HEK293 (cell line): Measurements from ENCODE around the gene NPDC1.
A peak's percentile ranks its signal among the peaks of the same experiment; 100 is the strongest.

ENCODE experiments used
- KLF1 ChIP-seq: fragments of 450-650 bp; formaldehyde crosslinking; IDR thresholded peaks from 2 replicates; pipeline ENCODE4 v1.5.1; 2016; ENCODE audit warnings: missing biosample characterization, missing genetic modification characterization
- KLF10 ChIP-seq: fragments of 450-650 bp; IDR thresholded peaks from 2 replicates; pipeline ENCODE4 v1.5.1; 2018; ENCODE audit warnings: missing biosample characterization, mild to moderate bottlenecking, missing genetic modification characterization
- ZFP37 ChIP-seq: fragments of 450-650 bp; formaldehyde crosslinking; IDR thresholded peaks from 2 replicates; pipeline ENCODE4 v1.5.1; 2016; ENCODE audit warnings: missing biosample characterization, missing genetic modification characterization
- ZNF2 ChIP-seq: fragments of 450-650 bp; formaldehyde crosslinking; IDR thresholded peaks from 2 replicates; pipeline ENCODE4 v1.5.1; 2016; ENCODE audit warnings: missing biosample characterization, missing genetic modification characterization
- ZNF341 ChIP-seq: fragments of 450-650 bp; formaldehyde crosslinking; IDR thresholded peaks from 2 replicates; pipeline ENCODE4; 2016; ENCODE audit warnings: low read depth, missing biosample characterization, missing genetic modification characterization
- ZNF555 ChIP-seq: fragments of 450-650 bp; formaldehyde crosslinking; conservative IDR thresholded peaks from 2 replicates; pipeline ENCODE4 v1.5.1; 2017; ENCODE audit warnings: missing biosample characterization, mild to moderate bottlenecking, missing genetic modification characterization, inconsistent platforms
- ZNF621 ChIP-seq: fragments of 450-650 bp; formaldehyde crosslinking; IDR thresholded peaks from 2 replicates; pipeline ENCODE4 v1.5.1; 2017; ENCODE audit warnings: missing biosample characterization, missing genetic modification characterization
- ZNF785 ChIP-seq: fragments of 450-650 bp; formaldehyde crosslinking; IDR thresholded peaks from 2 replicates; pipeline ENCODE4 v1.5.1; 2016; ENCODE audit warnings: missing biosample characterization, missing genetic modification characterization
- ZXDB ChIP-seq: fragments of 450-650 bp; formaldehyde crosslinking; IDR thresholded peaks from 2 replicates; pipeline ENCODE4 v1.5.1; 2016; ENCODE audit warnings: missing biosample characterization, missing genetic modification characterization
- TF ChIP-seq, protein P1 (sequence below): fragments of 450-650 bp; formaldehyde crosslinking; IDR thresholded peaks from 2 replicates; pipeline ENCODE4 v1.5.1; 2017; ENCODE audit warnings: missing biosample characterization, missing genetic modification characterization
- TF ChIP-seq, protein P2 (sequence below): fragments of 450-650 bp; formaldehyde crosslinking; IDR thresholded peaks from 2 replicates; pipeline ENCODE4 v1.5.1; 2017; ENCODE audit warnings: missing biosample characterization, missing genetic modification characterization
- TF ChIP-seq, protein P3 (sequence below): fragments of 450-650 bp; formaldehyde crosslinking; IDR thresholded peaks from 2 replicates; pipeline ENCODE4 v1.5.1; 2016; ENCODE audit warnings: missing biosample characterization, missing genetic modification characterization
- TF ChIP-seq, protein P4 (sequence below): fragments of 450-650 bp; formaldehyde crosslinking; IDR thresholded peaks from 2 replicates; pipeline ENCODE4 v1.5.1; 2016; ENCODE audit warnings: missing biosample characterization, missing genetic modification characterization, low read depth
- TF ChIP-seq, protein P5 (sequence below): fragments of 450-650 bp; formaldehyde crosslinking; IDR thresholded peaks from 2 replicates; pipeline ENCODE4 v1.5.1; 2016; ENCODE audit warnings: missing biosample characterization, missing genetic modification characterization
- TF ChIP-seq, protein P6 (sequence below): fragments of 450-650 bp; formaldehyde crosslinking; IDR thresholded peaks from 2 replicates; pipeline ENCODE4 v1.5.1; 2016; ENCODE audit warnings: missing biosample characterization, missing genetic modification characterization
- TF ChIP-seq, protein P7 (sequence below): fragments of 450-650 bp; formaldehyde crosslinking; IDR thresholded peaks from 2 replicates; pipeline ENCODE4 v1.5.1; 2016; ENCODE audit warnings: missing biosample characterization, missing genetic modification characterization
- TF ChIP-seq, protein P8 (sequence below): fragments of 450-650 bp; formaldehyde crosslinking; IDR thresholded peaks from 2 replicates; pipeline ENCODE4 v1.5.1; 2016; ENCODE audit warnings: missing biosample characterization, missing genetic modification characterization

The NPDC1 gene

DNA sequence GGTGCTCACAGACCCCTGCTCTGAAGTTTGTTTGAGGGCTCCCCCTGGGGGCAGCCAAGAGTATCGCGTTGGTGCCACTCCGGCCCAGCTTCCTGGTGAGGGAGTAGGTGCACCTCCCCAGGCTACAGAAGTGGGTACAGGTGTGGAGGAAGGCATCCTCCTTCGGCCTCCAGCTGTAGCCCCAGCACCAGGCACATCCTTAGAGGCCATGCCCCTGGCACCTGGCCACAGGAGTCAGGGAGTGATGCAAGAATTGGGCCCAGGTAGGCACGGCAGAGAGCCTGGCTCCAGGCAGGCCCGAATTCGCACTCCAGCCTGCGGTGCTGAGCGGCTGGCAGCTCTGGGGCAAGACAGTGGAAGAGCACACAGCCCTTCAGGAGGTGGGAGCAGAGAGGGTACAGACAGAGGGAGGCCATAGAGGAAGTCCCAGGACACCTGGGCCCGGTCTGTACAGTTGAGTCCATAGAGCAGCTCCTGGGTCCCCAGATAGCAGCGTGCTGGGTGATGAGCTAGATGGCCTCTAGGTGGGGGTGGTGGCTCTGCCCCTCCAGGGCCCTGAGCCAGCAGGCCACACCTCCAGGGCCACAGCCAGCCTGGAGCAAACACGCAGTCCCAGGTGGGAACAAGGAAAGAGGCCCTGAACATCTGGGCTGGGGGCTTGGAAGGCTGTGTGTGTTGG, 22.0 kb upstream of the NPDC1 start (continued):
- 0 out of 2 replicates have a peak, but pooled peaks have one; percentile 9 for TF ChIP-seq KLF1 (tag by site-specific recombination)
- TF ChIP-seq, protein P1, sequence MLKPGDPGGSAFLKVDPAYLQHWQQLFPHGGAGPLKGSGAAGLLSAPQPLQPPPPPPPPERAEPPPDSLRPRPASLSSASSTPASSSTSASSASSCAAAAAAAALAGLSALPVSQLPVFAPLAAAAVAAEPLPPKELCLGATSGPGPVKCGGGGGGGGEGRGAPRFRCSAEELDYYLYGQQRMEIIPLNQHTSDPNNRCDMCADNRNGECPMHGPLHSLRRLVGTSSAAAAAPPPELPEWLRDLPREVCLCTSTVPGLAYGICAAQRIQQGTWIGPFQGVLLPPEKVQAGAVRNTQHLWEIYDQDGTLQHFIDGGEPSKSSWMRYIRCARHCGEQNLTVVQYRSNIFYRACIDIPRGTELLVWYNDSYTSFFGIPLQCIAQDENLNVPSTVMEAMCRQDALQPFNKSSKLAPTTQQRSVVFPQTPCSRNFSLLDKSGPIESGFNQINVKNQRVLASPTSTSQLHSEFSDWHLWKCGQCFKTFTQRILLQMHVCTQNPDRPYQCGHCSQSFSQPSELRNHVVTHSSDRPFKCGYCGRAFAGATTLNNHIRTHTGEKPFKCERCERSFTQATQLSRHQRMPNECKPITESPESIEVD, result no peak
- peak; percentile 47; the same call in 1 of the 2 replicates for TF ChIP-seq KLF10 (tag by site-specific recombination)
- TF ChIP-seq, protein P2, sequence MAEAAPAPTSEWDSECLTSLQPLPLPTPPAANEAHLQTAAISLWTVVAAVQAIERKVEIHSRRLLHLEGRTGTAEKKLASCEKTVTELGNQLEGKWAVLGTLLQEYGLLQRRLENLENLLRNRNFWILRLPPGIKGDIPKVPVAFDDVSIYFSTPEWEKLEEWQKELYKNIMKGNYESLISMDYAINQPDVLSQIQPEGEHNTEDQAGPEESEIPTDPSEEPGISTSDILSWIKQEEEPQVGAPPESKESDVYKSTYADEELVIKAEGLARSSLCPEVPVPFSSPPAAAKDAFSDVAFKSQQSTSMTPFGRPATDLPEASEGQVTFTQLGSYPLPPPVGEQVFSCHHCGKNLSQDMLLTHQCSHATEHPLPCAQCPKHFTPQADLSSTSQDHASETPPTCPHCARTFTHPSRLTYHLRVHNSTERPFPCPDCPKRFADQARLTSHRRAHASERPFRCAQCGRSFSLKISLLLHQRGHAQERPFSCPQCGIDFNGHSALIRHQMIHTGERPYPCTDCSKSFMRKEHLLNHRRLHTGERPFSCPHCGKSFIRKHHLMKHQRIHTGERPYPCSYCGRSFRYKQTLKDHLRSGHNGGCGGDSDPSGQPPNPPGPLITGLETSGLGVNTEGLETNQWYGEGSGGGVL (tag by site-specific recombination), result no peak
- TF ChIP-seq ZXDB (tag by site-specific recombination), result 0 out of 2 replicates have a peak, but pooled peaks have one; percentile 23
- TF ChIP-seq, protein P3, sequence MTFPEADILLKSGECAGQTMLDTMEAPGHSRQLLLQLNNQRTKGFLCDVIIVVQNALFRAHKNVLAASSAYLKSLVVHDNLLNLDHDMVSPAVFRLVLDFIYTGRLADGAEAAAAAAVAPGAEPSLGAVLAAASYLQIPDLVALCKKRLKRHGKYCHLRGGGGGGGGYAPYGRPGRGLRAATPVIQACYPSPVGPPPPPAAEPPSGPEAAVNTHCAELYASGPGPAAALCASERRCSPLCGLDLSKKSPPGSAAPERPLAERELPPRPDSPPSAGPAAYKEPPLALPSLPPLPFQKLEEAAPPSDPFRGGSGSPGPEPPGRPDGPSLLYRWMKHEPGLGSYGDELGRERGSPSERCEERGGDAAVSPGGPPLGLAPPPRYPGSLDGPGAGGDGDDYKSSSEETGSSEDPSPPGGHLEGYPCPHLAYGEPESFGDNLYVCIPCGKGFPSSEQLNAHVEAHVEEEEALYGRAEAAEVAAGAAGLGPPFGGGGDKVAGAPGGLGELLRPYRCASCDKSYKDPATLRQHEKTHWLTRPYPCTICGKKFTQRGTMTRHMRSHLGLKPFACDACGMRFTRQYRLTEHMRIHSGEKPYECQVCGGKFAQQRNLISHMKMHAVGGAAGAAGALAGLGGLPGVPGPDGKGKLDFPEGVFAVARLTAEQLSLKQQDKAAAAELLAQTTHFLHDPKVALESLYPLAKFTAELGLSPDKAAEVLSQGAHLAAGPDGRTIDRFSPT (tag by site-specific recombination), result peak; percentile 61; the same call in 1 of the 2 replicates
- TF ChIP-seq, protein P4, sequence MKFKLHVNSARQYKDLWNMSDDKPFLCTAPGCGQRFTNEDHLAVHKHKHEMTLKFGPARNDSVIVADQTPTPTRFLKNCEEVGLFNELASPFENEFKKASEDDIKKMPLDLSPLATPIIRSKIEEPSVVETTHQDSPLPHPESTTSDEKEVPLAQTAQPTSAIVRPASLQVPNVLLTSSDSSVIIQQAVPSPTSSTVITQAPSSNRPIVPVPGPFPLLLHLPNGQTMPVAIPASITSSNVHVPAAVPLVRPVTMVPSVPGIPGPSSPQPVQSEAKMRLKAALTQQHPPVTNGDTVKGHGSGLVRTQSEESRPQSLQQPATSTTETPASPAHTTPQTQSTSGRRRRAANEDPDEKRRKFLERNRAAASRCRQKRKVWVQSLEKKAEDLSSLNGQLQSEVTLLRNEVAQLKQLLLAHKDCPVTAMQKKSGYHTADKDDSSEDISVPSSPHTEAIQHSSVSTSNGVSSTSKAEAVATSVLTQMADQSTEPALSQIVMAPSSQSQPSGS (tag by site-specific recombination), result no peak
- peak; percentile 61; the same call in 1 of the 2 replicates for TF ChIP-seq ZNF2 (tag by site-specific recombination)
- TF ChIP-seq ZFP37, result no peak
- no peak for TF ChIP-seq ZNF621
- peak; percentile 98 for TF ChIP-seq ZNF341
- TF ChIP-seq, protein P5, sequence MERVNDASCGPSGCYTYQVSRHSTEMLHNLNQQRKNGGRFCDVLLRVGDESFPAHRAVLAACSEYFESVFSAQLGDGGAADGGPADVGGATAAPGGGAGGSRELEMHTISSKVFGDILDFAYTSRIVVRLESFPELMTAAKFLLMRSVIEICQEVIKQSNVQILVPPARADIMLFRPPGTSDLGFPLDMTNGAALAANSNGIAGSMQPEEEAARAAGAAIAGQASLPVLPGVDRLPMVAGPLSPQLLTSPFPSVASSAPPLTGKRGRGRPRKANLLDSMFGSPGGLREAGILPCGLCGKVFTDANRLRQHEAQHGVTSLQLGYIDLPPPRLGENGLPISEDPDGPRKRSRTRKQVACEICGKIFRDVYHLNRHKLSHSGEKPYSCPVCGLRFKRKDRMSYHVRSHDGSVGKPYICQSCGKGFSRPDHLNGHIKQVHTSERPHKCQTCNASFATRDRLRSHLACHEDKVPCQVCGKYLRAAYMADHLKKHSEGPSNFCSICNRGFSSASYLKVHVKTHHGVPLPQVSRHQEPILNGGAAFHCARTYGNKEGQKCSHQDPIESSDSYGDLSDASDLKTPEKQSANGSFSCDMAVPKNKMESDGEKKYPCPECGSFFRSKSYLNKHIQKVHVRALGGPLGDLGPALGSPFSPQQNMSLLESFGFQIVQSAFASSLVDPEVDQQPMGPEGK (tag by site-specific recombination), result peak; percentile 74; the same call in 1 of the 2 replicates
- TF ChIP-seq, protein P6, sequence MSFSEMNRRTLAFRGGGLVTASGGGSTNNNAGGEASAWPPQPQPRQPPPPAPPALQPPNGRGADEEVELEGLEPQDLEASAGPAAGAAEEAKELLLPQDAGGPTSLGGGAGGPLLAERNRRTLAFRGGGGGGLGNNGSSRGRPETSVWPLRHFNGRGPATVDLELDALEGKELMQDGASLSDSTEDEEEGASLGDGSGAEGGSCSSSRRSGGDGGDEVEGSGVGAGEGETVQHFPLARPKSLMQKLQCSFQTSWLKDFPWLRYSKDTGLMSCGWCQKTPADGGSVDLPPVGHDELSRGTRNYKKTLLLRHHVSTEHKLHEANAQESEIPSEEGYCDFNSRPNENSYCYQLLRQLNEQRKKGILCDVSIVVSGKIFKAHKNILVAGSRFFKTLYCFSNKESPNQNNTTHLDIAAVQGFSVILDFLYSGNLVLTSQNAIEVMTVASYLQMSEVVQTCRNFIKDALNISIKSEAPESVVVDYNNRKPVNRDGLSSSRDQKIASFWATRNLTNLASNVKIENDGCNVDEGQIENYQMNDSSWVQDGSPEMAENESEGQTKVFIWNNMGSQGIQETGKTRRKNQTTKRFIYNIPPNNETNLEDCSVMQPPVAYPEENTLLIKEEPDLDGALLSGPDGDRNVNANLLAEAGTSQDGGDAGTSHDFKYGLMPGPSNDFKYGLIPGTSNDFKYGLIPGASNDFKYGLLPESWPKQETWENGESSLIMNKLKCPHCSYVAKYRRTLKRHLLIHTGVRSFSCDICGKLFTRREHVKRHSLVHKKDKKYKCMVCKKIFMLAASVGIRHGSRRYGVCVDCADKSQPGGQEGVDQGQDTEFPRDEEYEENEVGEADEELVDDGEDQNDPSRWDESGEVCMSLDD (tag by site-specific recombination), result no peak; the same call in 1 of the 2 replicates
- TF ChIP-seq, protein P7, sequence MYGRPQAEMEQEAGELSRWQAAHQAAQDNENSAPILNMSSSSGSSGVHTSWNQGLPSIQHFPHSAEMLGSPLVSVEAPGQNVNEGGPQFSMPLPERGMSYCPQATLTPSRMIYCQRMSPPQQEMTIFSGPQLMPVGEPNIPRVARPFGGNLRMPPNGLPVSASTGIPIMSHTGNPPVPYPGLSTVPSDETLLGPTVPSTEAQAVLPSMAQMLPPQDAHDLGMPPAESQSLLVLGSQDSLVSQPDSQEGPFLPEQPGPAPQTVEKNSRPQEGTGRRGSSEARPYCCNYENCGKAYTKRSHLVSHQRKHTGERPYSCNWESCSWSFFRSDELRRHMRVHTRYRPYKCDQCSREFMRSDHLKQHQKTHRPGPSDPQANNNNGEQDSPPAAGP (tag by site-specific recombination), result 0 out of 2 replicates have a peak, but pooled peaks have one; percentile 26
- no peak for TF ChIP-seq ZNF785 (tag by site-specific recombination)
- no peak for TF ChIP-seq ZNF555 (tag by site-specific recombination)
- TF ChIP-seq, protein P8, sequence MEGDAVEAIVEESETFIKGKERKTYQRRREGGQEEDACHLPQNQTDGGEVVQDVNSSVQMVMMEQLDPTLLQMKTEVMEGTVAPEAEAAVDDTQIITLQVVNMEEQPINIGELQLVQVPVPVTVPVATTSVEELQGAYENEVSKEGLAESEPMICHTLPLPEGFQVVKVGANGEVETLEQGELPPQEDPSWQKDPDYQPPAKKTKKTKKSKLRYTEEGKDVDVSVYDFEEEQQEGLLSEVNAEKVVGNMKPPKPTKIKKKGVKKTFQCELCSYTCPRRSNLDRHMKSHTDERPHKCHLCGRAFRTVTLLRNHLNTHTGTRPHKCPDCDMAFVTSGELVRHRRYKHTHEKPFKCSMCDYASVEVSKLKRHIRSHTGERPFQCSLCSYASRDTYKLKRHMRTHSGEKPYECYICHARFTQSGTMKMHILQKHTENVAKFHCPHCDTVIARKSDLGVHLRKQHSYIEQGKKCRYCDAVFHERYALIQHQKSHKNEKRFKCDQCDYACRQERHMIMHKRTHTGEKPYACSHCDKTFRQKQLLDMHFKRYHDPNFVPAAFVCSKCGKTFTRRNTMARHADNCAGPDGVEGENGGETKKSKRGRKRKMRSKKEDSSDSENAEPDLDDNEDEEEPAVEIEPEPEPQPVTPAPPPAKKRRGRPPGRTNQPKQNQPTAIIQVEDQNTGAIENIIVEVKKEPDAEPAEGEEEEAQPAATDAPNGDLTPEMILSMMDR (tag by site-specific recombination), result peak; percentile 62
